Stimulated activated naive CD8-positive, alpha-beta T cell treated with anti-CD3 and anti-CD28 coated beads, Interleukin-15, Interleukin-2, amounts not matched to agents 100 U/mL and 50 U/mL, for 24 hours (primary cell): ENCODE measurements around the gene COPZ2.
"Not testable (repeated sequence)": the region's sequence is repeated elsewhere in the genome, so short reads cannot be mapped to it uniquely, and the experiment has no call there.

Experiments
- ATAC-seq: fragments of 150-1000 bp; cut with Tn5 transposase; one replicate; pipeline ENCODE4 v1.10.0; 2021
- DNase-seq: peaks from one replicate; pipeline ENCODE4 v3.0.0; 2021

Gene COPZ2, protein sequence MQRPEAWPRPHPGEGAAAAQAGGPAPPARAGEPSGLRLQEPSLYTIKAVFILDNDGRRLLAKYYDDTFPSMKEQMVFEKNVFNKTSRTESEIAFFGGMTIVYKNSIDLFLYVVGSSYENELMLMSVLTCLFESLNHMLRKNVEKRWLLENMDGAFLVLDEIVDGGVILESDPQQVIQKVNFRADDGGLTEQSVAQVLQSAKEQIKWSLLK

DNA sequence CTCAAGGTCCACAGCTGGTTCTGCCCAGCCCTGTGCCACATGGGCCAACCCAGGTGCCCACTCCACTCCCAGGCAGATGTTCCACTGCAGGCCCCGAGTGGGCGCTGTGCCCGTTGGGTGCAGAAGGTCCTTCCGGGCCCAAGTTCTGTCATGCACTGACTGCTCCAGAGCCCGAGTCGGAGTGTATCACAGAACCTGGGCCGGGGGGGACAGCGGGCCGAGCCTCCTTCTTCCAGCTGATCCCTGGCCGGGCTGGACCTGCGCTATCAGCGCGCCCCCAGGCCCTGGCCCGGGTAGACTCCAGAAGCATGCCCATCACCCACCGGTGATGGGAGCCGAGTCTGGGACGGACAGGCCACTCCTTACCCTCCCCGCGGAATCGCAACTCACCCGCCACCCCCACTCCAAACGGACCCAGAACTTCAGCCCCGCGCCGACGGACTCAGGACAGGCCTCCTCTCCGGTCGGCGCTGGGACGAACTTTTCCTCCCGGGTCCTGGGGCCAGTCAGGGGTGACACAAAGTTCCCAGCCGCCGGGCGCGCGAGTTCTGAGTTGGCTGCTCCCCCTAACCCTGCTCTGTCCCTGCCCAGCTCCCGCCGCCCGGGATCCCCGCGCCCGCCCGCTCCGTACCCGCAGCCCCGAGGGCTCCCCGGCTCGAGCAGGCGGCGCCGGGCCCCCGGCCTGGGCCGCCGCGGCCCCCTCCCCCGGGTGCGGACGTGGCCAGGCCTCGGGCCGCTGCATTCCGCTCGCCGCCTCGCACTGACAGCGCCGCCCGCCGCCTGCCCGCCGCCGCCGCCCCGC is at the start of gene COPZ2:
Gene COPZ2, minus strand, starts transcription at position 762 of the 802 bp plus-strand sequence. Its CDS starts 20 bp downstream, at position 742.
- DNase-seq (peak; percentile 74), ATAC-seq (peak; percentile 83)

DNA sequence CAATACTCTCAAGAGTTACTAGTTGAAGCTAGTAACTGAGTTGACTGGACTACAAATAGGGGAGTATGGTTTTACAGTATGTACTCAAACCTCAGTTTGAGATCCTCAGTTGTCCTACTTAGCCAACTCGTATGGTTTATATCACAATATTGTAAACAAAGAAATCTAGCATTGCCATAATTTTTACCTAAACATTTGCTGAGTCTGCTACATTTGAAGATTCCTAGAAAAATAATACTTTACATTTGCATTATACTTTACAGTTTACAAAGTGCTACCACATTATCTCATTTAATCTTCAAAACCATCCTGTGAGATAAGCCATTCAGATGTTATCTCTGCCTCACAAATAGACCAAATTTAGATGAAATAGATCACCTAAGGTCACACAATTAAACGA is 47.3 kb upstream of the COPZ2 start:
- ATAC-seq, result no peak

DNA sequence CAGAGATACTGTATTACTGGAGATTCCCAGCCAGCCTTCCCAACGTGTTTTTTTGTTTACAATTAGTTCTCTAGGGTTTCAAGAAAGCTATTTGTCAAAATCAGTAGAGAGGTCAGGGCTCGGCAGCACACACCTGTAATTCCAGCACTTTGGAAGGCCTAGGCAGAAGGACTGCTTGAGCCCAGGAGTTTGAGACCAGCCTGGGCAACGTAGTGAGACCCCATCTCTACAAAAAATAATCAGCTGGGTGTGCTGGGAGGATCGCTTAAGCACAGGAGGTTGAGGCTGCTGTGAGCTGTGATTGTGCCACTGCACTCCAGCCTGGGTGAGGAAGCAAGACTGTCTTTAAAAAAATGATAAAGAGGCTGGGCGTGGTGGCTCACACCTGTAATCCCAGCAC is 44.3 kb upstream of the COPZ2 start:
- DNase-seq (no peak), ATAC-seq (no peak)

More for the DNA sequence above, 47.3 kb upstream of the COPZ2 start:
- DNase-seq, result no peak

DNA sequence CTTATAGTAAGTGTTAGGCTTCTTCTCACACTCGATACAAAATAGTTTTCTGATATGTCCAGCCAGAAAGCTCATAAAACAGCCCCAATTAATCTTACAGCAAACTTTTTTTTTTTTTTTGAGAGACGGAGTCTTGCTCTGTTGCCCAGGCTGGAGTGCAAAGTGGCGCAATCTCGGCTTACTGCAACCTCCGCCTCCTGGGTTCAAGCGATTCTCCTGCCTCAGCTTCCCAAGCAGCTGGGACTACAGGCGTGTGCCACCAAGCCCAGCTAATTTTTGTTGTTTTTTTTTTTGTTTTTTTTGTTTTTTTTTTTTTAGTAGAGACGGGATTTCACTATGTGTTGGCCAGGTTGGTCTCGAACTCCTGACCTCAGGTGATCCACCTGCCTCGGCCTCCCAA is 39.6 kb upstream of the COPZ2 start:
- not testable (repeated sequence) for ATAC-seq, DNase-seq

DNA sequence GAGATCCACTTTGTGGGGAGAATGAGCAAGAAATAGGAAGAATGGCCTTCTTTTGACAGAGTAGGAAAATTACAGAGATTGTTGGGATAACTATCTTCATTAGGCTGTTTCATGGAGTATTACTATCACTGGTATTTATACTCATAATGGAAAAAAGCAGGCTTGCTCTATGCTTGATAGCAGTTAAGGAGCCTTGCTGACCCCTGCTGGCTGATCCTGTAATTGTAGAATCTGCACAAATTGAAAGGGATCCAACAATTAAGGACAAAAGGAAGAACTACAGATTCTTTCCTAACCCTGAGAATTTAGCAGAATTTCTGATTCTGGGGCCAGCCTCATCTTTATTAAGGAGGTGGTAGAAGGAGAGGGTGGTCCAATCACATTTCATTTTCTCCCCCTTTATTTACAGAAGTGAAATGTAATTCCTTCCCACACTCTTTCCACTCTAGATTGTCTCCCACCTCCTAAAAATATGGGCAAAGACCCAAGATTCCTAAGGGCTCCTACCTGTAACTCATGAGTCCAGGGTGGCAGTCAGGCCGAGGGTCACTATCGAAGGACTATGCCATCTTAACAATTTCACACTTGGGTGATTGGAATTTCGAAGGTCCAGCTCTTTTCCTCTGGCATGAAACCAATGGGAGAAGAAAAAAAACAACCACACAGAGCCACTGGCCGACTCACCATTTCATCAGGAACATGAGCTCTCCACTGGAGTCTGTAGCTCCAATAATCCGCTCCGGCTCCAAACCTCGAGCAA is 36.9 kb upstream of the COPZ2 start:
- ATAC-seq, result peak; percentile 71
- peak; percentile 81 for DNase-seq

DNA sequence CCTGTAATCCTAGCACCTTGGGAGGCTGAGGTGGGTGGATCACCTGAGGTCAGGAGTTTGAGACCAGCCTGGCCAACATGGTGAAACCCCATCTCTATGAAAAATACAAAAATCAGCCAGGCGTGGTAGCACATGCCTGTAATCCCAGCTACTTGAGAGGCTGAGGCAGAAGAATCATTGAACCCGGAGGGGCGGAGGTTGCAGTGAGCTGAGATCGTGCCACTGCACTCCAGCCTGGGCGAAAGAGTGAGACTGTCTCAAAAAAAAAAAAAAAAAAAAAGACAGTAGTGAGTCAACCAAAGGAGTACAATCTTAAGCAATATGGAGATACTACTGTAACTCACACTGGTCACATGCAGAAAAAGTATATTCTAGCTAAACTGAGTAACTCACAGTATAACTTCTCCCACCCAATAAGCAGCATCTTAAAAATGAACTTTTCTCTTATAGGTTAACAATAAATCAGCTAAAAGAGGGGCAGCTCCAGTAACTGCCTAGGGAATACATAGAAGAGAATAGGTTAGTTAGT is 36.0 kb upstream of the COPZ2 start:
- not testable (repeated sequence) for DNase-seq, ATAC-seq

DNA sequence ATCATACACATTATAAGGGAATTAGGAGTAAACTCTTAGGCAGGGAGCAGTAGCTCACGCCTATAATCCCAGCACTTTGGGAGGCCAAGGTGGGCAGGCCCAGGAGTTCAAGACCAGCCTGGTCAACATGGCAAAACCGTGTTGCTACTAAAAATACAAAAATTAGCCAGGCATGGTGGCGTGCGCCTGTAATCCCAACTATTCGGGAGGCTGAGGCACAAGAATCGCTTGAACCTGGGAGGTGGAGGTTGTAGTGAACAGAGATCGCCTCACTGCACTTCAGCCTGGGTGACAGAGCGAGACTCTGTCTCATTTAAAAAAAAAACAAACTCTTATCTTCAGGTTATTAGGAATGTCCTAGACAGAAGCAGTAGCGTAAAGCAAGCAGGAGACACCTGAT is 35.2 kb upstream of the COPZ2 start:
- not testable (repeated sequence) for ATAC-seq, DNase-seq

DNA sequence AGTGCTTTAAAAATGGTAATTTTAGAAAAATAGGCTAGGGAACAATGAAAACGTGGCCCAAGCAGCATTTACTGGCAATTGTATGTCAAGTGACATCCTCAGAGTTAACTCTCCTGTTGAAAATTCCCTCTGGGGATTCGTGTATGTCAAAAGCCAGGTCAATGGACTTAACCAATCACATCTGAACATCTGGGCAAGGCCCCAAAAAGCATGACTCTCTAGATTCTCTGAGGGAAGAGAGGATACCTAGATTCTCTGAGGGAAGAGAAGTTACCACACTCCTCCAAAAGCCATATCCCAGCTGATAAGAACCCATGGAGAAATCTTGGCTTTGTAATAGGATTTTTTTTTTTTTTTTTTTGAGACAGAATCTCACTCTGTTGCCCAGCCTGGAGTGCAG is 34.1 kb upstream of the COPZ2 start:
- ATAC-seq, result no peak
- DNase-seq, result no peak

DNA sequence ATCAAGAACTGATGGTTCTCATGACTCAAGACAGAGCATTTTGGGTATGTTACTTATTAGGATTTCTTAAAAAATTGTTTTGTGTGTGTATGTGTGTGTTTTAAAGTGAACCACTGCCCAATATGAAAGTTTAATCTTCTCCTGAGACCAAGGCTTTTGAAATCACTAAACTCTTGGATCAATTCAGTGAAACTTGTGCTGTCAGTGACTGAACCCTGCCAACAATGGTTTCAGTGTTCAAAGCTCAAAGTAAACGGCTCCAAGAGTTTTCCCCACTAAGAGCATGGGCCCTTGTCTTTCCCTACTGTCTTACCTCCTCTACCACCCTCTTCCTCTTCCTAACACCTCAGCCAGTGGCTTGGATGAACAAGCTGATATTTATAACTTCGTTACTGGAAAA is 32.6 kb upstream of the COPZ2 start:
- ATAC-seq (no peak), DNase-seq (no peak)

DNA sequence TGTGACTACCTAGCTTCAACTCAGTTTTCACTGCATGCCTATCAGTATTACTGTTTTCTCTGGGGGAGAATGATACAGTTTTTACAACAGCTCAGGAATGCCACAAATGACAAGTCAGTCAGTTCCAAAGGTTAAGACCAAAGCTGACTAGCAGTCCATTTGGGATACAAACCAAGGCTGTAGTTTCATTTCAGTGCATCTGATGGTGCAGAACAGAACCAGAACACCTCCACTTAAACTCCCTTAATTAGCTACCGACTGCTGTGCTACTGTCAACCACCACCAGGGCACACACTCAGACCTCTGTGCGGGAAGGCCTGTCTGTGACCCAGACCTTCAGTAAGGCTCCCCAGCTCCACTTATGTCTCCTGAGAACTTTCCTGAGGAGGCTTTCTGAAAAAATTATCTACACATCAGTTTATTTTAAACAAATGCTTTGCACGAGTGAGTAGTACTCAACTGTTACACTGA is 30.9 kb upstream of the COPZ2 start:
- DNase-seq, result no peak
- no peak for ATAC-seq

DNA sequence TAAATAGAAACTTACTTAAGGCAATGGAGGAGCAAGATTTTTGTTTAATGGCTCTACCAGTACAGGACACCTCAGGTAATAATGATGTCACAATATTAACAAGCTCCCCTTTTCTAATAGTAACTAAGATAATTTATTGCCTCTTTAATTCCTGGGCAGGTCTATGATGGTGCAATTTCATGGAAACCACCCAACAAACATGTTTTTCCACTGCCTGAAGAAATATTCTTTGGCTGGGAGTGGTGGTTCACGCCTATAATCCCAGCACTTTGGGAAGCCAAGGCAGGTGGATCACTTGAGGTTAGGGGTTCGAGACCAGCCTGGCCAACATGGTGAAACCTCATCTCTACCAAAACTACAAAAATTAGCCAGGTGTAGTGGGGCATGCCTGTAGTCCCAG is 30.2 kb upstream of the COPZ2 start:
- DNase-seq, ATAC-seq: not testable (repeated sequence)

DNA sequence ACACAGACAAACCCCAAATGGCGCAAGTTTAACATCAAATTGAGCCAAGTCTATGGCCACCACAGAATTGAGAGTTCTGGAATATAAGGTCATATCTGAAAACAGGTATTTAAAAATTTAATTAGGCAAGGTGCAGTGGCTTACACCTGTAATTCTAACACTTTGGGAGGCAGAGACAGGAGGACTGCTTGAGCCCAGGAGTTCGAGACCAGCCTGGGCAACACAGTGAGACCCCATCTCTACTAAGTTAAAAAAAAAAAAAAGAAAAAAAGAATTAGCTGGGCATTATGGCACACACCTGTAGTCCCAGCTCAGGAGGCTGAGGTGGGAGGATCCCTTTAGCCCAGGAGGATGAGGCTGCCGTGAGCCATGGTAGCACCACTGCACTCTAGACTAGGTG is 29.6 kb upstream of the COPZ2 start:
- ATAC-seq, result no peak
- no peak for DNase-seq

DNA sequence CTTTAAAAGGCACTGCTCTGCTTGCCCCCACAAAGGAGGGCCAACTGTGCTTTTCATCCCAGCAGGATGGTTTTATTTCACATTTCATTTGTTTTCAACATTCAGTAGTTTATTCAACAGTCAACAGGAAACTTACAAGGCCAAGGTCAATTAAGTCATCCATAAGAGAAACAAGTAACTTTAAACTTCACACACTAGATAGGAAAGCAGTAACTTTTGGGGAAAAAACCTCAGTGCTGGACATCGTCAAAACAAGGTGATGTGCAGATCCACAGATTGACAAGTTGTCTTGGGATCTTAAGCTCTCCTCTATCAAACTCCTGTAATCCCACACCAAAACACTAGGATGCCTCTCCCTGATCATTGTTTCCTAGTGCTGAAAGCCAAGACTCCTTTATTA is 29.1 kb upstream of the COPZ2 start:
- DNase-seq, result no peak
- no peak for ATAC-seq

DNA sequence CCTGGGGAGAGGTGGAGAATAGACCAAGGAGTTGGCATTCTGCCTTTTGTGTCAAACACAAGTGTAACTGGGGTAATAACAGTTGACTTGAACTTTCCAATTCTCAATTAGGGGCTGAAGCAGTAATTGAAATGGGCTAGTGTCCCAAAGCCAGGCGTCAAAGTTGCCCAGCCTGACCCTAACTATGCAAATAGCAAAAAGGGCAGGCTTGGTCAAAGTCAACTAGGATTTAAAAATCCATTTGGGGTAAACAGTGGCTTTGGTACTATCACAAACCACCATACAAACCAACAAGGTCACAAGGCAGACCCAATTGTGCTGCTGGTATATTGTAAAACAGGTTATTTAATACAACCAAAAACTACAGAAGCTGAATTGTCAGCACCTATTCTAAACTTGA is 28.6 kb upstream of the COPZ2 start:
- no peak for ATAC-seq

DNA sequence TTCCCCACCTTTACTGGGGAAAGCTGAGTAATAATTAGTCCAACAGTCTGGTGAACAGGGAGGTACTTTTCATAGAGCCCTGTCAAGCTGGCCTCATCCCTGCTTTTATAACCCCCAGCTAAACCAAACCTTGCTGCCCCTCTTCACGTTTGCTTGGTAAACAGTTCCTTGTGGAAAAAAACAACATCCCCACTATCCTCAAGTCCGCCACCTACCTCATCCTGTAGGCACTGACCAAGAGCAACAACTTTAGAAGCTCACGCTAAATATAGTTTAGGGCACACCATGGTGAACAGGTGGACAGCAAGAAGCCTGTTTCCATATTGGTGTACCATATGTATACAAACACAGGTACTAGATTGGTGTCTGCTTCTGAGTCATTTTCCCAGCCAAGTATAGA is 27.0 kb upstream of the COPZ2 start:
- DNase-seq, result no peak
- ATAC-seq, result no peak

More for the DNA sequence above, 28.6 kb upstream of the COPZ2 start:
- no peak for DNase-seq

DNA sequence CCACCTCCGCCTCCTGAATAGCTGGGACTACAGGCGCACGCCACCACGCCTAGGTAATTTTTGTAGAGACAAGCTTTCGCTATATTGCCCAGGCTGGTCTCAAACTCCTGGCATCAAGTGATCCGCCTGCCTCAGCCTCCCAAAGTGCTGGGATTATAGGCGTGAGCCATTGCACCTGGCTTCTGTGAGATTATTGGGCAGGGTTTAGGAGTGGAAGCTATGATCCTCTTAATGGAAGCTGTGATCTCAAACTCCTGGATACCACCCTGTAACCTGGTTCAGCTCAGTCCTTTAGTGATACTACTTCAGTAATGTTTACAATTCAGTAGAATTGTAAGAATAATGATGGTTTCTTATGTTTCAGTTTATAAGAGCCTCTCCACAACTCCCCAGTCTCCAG is 24.7 kb upstream of the COPZ2 start:
- ATAC-seq (no peak), DNase-seq (no peak)

DNA sequence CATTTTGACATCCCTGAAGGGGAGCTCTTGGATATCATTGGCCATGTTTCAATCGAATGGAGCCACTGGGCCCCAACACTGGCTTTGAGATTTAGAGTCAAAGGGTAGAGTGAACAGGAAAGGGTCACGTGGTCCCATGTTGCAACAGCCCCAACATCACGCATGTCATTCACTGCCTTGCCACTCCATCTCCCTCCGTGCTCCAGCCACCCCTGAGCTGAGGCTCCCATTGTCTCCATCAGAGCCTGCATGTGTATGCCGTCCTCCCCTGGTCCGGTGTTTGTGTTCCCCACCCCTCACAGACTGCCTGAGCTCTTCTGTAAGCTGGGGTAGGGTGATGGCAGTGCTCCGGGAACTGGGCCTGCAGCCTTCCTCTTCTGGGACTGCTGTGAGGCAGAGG is 22.7 kb upstream of the COPZ2 start:
- ATAC-seq (no peak), DNase-seq (no peak)

DNA sequence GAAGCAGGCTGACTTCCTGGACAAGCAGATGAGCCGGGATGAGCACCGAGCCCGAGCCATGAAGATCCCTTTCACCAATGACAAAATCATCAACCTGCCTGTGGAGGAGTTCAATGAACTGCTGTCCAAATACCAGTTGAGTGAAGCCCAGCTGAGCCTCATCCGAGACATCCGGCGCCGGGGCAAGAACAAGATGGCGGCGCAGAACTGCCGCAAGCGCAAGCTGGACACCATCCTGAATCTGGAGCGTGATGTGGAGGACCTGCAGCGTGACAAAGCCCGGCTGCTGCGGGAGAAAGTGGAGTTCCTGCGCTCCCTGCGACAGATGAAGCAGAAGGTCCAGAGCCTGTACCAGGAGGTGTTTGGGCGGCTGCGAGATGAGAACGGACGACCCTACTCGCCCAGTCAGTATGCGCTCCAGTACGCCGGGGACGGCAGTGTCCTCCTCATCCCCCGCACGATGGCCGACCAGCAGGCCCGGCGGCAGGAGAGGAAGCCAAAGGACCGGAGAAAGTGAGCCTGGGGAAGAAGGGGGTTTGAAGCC is 21.6 kb upstream of the COPZ2 start:
- DNase-seq, result no peak
- no peak for ATAC-seq

DNA sequence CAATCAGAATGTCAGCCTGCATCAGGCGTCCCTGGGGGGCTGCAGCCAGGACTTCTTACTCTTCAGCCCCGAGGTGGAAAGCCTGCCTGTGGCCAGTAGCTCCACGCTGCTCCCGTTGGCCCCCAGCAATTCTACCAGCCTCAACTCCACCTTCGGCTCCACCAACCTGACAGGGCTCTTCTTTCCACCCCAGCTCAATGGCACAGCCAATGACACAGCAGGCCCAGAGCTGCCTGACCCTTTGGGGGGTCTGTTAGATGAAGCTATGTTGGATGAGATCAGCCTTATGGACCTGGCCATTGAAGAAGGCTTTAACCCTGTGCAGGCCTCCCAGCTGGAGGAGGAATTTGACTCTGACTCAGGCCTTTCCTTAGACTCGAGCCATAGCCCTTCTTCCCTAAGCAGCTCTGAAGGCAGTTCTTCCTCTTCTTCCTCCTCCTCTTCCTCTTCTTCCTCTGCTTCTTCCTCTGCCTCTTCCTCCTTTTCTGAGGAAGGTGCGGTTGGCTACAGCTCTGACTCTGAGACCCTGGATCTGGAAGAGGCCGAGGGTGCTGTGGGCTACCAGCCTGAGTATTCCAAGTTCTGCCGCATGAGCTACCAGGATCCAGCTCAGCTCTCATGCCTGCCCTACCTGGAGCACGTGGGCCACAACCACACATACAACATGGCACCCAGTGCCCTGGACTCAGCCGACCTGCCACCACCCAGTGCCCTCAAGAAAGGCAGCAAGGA is 21.0 kb upstream of the COPZ2 start:
- no peak for DNase-seq
- ATAC-seq, result no peak

DNA sequence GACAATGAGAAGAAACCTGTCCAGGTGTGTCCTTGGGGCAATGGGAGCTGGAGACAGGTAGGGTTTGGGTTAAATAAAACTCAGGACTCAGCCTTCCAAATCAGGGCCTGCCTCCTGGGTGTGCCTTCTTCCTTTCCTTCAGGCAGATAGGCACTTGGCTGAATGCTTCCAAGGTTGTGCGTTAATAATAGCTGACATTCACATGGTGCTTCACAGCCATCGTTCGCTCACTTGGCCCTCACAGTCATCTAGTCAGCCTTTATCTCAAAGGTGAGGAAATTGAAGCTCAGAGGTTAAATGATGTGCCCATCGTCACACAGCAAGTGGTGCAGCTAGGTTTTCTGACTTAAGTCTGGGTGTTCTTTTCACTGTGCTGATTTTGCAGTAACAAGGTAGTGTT is 20.0 kb upstream of the COPZ2 start:
- ATAC-seq (no peak), DNase-seq (no peak)

DNA sequence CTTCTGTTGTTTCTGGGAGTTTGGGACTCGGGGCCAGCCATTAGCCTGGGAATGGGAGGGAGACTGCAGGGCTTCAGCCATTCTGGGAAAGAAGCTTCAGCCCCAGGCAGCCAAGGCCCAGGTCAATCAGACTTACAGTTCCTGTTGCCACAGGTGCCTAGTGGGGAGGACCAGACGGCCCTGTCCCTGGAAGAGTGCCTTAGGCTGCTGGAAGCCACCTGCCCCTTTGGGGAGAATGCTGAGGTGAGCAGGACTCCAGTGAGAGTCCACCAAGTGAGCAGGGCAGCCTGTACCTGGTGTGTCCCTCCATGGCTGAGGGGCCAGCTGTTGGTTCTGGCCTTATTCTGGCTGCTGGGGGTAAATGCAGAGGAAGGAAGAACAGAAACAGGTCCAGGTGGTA is 19.3 kb upstream of the COPZ2 start:
- DNase-seq (no peak), ATAC-seq (no peak)
